Measurements from ENCODE around the gene CSNK2A1.

CSNK2A1 gene

DNA sequence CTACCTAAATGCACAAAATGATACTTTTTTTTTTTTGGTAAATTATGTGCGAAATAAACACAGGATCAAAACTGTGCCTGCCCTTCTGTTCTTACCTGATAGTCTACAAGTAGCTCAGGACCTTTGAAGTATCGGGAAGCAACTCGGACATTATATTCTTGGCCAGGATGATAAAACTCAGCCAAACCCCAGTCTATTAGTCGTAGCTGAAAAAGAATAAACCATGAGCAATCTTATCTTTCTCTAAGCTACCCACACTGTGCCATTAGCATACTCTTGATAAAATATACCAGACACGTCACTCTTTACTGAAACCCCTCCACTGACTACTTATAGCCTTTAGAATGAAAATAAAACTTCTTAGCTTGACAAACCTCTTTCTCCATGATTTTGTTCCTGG, 51.4 kb downstream of the CSNK2A1 start:
- DNase-seq (ENCODE audit: low read depth) = no peak
- TF ChIP-seq, protein P1, sequence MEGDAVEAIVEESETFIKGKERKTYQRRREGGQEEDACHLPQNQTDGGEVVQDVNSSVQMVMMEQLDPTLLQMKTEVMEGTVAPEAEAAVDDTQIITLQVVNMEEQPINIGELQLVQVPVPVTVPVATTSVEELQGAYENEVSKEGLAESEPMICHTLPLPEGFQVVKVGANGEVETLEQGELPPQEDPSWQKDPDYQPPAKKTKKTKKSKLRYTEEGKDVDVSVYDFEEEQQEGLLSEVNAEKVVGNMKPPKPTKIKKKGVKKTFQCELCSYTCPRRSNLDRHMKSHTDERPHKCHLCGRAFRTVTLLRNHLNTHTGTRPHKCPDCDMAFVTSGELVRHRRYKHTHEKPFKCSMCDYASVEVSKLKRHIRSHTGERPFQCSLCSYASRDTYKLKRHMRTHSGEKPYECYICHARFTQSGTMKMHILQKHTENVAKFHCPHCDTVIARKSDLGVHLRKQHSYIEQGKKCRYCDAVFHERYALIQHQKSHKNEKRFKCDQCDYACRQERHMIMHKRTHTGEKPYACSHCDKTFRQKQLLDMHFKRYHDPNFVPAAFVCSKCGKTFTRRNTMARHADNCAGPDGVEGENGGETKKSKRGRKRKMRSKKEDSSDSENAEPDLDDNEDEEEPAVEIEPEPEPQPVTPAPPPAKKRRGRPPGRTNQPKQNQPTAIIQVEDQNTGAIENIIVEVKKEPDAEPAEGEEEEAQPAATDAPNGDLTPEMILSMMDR (IDR thresholded peaks at IDR 0.05; ENCODE audit: insufficient read depth, low read depth, low read length, missing control alignments) = no peak
- no peak overlapping the region for H3K4me3 ChIP-seq (ENCODE audit: low read depth, low read length)

DNA sequence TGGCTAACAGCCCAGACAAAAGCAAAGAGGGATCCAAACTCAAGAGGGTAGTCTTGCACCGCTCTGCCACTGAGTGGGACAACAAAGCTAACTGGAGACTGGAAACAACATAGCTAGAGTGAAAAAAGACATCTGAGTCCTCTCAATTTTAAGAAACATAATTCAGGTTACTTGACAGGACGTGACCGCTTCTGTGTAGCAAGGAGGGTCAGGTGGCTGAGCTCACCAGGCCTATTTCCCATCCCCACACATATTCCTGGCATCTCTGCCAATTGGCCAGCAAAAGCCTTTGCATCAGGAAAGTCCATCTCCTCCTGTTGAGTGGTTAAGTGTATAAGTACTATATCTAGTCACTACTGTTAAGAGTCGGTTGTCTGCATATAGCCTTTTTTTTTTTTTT, 55.9 kb downstream of the CSNK2A1 start:
- DNase-seq (ENCODE audit: low read depth) = no peak
- TF ChIP-seq, protein P1 (IDR thresholded peaks at IDR 0.05; ENCODE audit: insufficient read depth, low read depth, low read length, missing control alignments) = no peak
- no peak overlapping the region for H3K4me3 ChIP-seq (ENCODE audit: low read depth, low read length)

GRCh38 chr20:483815-484644, 59.6 kb downstream of the CSNK2A1 start:
- no peak for DNase-seq (ENCODE audit: low read depth)
- TF ChIP-seq, protein P1 (IDR thresholded peaks at IDR 0.05; ENCODE audit: insufficient read depth, low read depth, low read length, missing control alignments) = no peak
- H3K4me3 ChIP-seq (ENCODE audit: low read depth, low read length) = no peak overlapping the region

- no peak for DNase-seq (ENCODE audit: low read depth)
- no peak overlapping the region for H3K4me3 ChIP-seq (ENCODE audit: low read depth, low read length)
- TF ChIP-seq, protein P1 (IDR thresholded peaks at IDR 0.05; ENCODE audit: insufficient read depth, low read depth, low read length, missing control alignments) = no peak
These were observed 62.4 kb downstream of the CSNK2A1 start for GRCh38 chr20:481167-481566.

GRCh38 chr20:480044-480443, 63.5 kb downstream of the CSNK2A1 start:
- TF ChIP-seq, protein P1 (IDR thresholded peaks at IDR 0.05; ENCODE audit: insufficient read depth, low read depth, low read length, missing control alignments) = no peak
- DNase-seq (ENCODE audit: low read depth) = no peak
- no peak overlapping the region for H3K4me3 ChIP-seq (ENCODE audit: low read depth, low read length)

- no peak overlapping the region for H3K4me3 ChIP-seq (ENCODE audit: low read depth, low read length)
- TF ChIP-seq, protein P1 (IDR thresholded peaks at IDR 0.05; ENCODE audit: insufficient read depth, low read depth, low read length, missing control alignments) = no peak
- DNase-seq (ENCODE audit: low read depth) = no peak
These were observed 64.1 kb downstream of the CSNK2A1 start for GRCh38 chr20:479487-479886.
